Uterus (tissue), 4 donors: ENCODE measurements around the gene TTC7B. TPM values are rescaled to one million over a fixed set of nuclear protein-coding genes. Genes with fewer than 3 reads are reported as not detected.
"Not testable (repeated sequence)": the region's sequence is repeated elsewhere in the genome, so short reads cannot be mapped to it uniquely, and the experiment has no call there.

Experiments
- DNase-seq, 2 donors: peaks; one replicate each; pipeline ENCODE4 v3.0.0-alpha.2; 2019 to 2020
- H3K27ac ChIP-seq, 2 donors: fragments of 200-600 bp; sonication (generic); 1 replicate in 1 of 2; 2 replicates in 1 of 2; pipeline ENCODE4 v1.5.1; 2016 to 2018
- H3K27me3 ChIP-seq, 2 donors: fragments of 200-600 bp; sonication (generic); one replicate each; pipeline ENCODE4 v1.5.1; 2018 to 2019; ENCODE audit warnings: control low read depth in 1 of 2
- H3K36me3 ChIP-seq, 2 donors: fragments of 200-600 bp; sonication (generic); one replicate each; pipeline ENCODE4 v1.5.1; 2019; ENCODE audit warnings: control low read depth in 1 of 2
- H3K4me1 ChIP-seq, 2 donors: fragments of 200-600 bp; sonication (generic); one replicate each; pipeline ENCODE4 v1.5.1; 2018 to 2019; ENCODE audit warnings: control low read depth in 1 of 2
- H3K4me3 ChIP-seq, 2 donors: fragments of 200-600 bp; sonication (generic); 1 replicate in 1 of 2; 2 replicates in 1 of 2; pipeline ENCODE4 v1.5.1; 2018 to 2019; ENCODE audit warnings: mild to moderate bottlenecking in 1 of 2
- H3K9me3 ChIP-seq, 2 donors: fragments of 200-600 bp; sonication (generic); one replicate each; pipeline ENCODE4 v1.5.1; 2019; ENCODE audit warnings: control low read depth in 1 of 2
- POLR2A ChIP-seq, 2 donors: fragments of 450-650 bp; IDR thresholded peaks; one replicate each; pipeline ENCODE4 v1.6.1; 2016; ENCODE audit warnings: antibody characterized with exemption in 2 of 2, mild to moderate bottlenecking in 1 of 2, moderate library complexity in 1 of 2
- intact Hi-C: fragments of 100-400 bp; cut with DNase I; formaldehyde crosslinking; loops from one replicate; pipeline ENCODE4 v1.15.1; 2023; ENCODE audit warnings: low total_unique reads
- total RNA-seq, 4 donors: library from RNA; depleted of rRNA in 3 of 4; stranded (reverse); fragments of >200 nt in 3 of 4; gene quantifications; one replicate each; pipeline versions ENCODE4 v1.1.0 to v1.2.4, GENCODE V29; 2014 to 2023
- TF ChIP-seq, protein P1 (sequence below), 4 experiments: fragments of 200-600 bp in 2 of 4; fragments of 450-650 bp in 2 of 4; sonication (generic) in 2 of 4; IDR thresholded peaks; one replicate each; pipeline ENCODE4 v1.5.1; 2016 to 2019; ENCODE audit warnings: antibody characterized with exemption in 4 of 4, mild to moderate bottlenecking in 2 of 4, moderate library complexity in 1 of 4
- donor health status: DM: yes; HTN: yes; CAD: no.

Gene TTC7B
- total RNA-seq, 4 donors from 2014 or later: 15.3 to 73.9 (median 28.0) TPM

DNA sequence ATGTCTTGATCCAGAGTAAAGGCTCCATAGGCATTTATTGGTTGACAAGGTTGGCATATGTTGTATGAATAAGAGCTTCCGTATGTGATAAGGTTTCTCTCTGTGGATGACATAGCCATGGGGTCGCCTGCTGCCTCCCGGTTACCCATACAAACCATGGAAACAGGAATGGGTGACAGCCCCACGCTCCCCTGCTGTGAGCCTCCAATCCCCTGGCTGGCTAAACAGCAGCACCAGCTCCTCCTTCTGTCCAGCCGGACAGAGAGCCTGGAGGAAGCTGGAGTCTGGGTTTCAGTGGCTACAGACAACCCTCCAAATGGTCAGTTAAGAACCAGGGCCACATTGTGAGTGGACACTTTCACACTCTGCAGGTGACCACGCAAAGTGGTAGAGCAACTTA is 288.3 kb downstream of the TTC7B start:
- Histone ChIP-seq H3K4me3 (no peak overlapping the region), H3K27me3 (no peaks in the 10 kb centered on the region), H3K4me1 (peaks cover 2 to 3% of the 10 kb centered on the region in 2 donors), H3K9me3 (no peaks in the 10 kb centered on the region), H3K36me3 (no peaks in the 10 kb centered on the region), H3K27ac (no peak overlapping the region)
- no peak for TF ChIP-seq POLR2A (IDR thresholded peaks at IDR 0.05)
- TF ChIP-seq, protein P1, sequence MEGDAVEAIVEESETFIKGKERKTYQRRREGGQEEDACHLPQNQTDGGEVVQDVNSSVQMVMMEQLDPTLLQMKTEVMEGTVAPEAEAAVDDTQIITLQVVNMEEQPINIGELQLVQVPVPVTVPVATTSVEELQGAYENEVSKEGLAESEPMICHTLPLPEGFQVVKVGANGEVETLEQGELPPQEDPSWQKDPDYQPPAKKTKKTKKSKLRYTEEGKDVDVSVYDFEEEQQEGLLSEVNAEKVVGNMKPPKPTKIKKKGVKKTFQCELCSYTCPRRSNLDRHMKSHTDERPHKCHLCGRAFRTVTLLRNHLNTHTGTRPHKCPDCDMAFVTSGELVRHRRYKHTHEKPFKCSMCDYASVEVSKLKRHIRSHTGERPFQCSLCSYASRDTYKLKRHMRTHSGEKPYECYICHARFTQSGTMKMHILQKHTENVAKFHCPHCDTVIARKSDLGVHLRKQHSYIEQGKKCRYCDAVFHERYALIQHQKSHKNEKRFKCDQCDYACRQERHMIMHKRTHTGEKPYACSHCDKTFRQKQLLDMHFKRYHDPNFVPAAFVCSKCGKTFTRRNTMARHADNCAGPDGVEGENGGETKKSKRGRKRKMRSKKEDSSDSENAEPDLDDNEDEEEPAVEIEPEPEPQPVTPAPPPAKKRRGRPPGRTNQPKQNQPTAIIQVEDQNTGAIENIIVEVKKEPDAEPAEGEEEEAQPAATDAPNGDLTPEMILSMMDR (IDR thresholded peaks at IDR 0.05): no peak
- DNase-seq: no peak
- intact Hi-C loops: no loop called here

DNA sequence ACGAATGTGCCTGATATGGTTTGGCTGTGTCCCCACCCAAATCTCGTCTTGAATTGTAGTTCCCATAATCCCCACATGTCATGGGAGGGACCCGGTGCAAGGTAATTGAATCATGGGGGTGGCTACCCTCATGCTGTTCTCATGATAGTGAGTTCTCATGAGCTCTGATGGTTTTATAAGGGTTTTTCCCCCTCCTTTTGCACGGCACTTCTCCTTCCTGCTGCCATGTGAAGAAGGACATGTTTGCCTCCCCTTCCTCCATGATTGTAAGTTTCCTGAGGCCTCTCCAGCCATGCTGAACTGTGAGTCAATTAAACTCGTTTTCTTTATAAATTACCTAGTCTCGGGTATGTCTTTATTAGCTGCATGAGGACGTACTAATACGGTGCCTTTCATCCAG is 289.7 kb downstream of the TTC7B start:
- H3K27me3 ChIP-seq, H3K36me3 ChIP-seq, DNase-seq, H3K4me3 ChIP-seq, H3K27ac ChIP-seq, H3K9me3 ChIP-seq, intact Hi-C loops: not testable (repeated sequence)
- H3K4me1 ChIP-seq: peaks cover 6 to 15% of the 10 kb centered on the region in 2 donors

DNA sequence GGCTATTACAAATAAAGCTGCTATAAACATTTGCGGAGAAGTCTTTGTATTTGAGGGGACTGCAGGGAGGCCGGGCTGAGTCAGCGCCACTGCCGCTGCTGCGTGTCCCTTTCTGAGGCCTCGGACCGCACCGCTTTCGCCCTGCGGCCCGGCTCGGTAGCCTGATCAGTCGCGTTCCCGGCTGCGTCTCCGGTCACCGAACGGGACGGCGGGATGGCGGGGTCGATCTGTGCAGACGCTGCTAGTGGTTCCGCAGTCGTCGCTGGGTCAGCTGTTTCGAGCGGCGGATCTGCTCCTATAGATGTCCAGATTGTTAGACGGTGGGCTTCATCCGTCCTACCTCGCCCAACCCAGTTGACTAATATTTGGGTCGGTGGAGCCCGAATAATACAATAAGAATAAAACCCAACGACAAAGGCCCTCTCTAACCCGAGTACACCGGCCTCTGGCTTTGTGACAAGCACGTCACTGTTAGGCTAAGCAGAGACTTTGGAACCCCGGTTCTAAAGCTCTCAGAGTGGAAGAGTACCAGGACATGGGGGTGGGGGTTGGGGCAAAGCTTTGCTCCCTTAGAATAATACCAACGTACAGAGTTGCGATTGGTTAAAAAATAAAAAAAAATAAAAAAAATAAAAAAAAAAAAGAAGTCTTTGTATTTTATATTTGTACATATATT is 290.7 kb downstream of the TTC7B start:
- intact Hi-C loops: not testable (repeated sequence)

DNA sequence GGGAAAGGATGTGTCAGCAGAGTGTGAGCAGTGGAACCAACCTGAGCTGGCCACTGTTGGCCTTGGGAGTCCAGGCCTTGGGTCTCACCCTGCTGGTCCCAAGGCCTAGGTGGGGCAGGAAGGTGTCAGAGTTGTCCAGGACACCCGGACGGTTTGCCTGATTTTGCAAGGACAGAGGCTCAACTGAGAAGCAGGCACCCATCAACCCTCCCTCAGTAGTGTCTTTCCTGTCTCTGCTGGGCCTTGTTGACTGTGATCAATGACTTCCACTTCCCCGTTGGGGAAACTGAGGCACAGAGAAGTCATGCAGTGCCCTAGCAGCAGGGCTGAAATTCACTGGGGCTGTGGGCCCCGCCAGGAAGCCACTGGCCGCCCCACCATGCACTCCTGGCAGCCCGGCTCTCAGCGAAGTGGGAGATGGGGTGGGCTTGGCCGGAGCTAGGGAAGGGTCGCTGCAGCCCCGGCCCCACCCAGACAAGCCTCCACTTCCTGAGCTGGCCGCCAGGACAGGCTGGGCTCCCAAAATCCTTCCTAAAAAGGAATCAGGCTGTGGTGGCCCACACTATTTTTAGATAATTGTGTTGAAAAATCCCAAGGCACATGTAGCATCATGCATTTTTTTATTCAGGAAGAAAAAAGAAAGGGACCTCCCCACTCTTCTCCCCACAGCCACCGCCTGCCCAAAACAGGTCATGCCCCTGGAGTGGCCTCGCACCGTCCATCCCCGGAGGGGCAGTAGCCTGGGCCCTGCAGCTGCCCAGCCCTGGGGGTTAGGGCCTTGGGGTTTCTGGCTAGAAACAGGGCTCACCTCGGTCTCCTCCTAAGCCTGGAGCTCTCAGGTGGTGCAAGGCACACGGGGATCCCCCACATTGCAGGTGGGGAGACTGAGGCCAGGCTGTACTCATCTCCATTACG is 292.0 kb downstream of the TTC7B start:
- H3K9me3 ChIP-seq: no peaks in the 10 kb centered on the region
- intact Hi-C loops: no loop called here
- peaks cover 11 to 20% of the 10 kb centered on the region in 2 donors for H3K4me1 ChIP-seq

More for the DNA sequence above, 290.7 kb downstream of the TTC7B start:
- not testable (repeated sequence) for H3K27me3 ChIP-seq, H3K36me3 ChIP-seq, H3K4me3 ChIP-seq, H3K27ac ChIP-seq, H3K9me3 ChIP-seq, DNase-seq
- peaks cover 11 to 20% of the 10 kb centered on the region in 2 donors for H3K4me1 ChIP-seq

DNA sequence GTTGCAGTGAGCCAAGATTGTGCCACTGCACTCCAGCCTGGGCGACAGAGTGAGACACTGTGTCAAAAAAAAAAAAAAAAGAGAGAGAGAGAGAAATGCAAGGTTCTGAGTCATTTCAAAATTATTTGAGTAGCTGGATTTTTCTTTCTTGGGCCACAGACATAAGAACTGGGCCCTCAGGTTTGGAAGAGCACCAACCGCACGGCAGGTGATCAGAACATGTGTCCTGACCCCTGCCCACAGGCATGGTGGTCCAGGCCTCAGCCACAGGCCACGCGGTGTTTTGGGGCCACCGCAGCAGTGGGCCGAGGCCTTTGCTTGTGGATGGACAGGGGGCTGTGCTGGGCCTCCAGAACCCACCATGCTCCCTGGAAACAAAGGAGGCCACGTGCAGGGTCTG is 292.7 kb downstream of the TTC7B start:
- peaks cover 11 to 20% of the 10 kb centered on the region in 2 donors for H3K4me1 ChIP-seq

More for the DNA sequence above, 292.0 kb downstream of the TTC7B start:
- H3K36me3 ChIP-seq: no peaks in the 10 kb centered on the region
- DNase-seq: no peak
- H3K27me3 ChIP-seq: no peaks in the 10 kb centered on the region
- H3K4me3 ChIP-seq: no peak overlapping the region
- no peak for TF ChIP-seq POLR2A (IDR thresholded peaks at IDR 0.05)
- TF ChIP-seq, protein P1 (IDR thresholded peaks at IDR 0.05): no peak
- H3K27ac ChIP-seq: peak overlapping the region in 1 of 2 donors; percentile 28

More for the DNA sequence above, 292.7 kb downstream of the TTC7B start:
- Histone ChIP-seq H3K36me3 (no peaks in the 10 kb centered on the region), H3K9me3 (no peaks in the 10 kb centered on the region), H3K4me3 (no peak overlapping the region), H3K27ac (peak overlapping the region in 1 of 2 donors; percentile 28), H3K27me3 (no peaks in the 10 kb centered on the region)
- TF ChIP-seq, protein P1 (IDR thresholded peaks at IDR 0.05): no peak
- no peak for TF ChIP-seq POLR2A (IDR thresholded peaks at IDR 0.05)
- DNase-seq: no peak
- intact Hi-C loops: no loop called here
